ENCODE measurements around the gene PER3. TPM values are rescaled to one million over a fixed set of nuclear protein-coding genes. Genes with fewer than 3 reads are reported as not detected.

Gene PER3
- polyA plus RNA-seq, 1 donor from 2014 or later = 0.84 TPM

GRCh38 chr1:7860130-7860529 lies 76.0 kb downstream of the PER3 start:
- Histone ChIP-seq H3K27ac (ENCODE audit: low read length) (no peak overlapping the region), H3K27me3 (ENCODE audit: insufficient read depth, low read depth, low read length) (no peaks in the 10 kb centered on the region), H3K4me3 (ENCODE audit: low read length) (no peak overlapping the region), H2AFZ (ENCODE audit: low read depth, low read length) (no peak overlapping the region), H3K79me2 (replicated peaks; ENCODE audit: insufficient read depth, low read length) (no peaks in the 10 kb centered on the region), H3K9me2 (ENCODE audit: insufficient read depth, low read length) (no peaks in the 10 kb centered on the region), H3K4me2 (ENCODE audit: low read length) (no peak overlapping the region), H3K9me3 (ENCODE audit: low read length) (no peaks in the 10 kb centered on the region), H4K20me1 (ENCODE audit: insufficient read depth) (no peaks in the 10 kb centered on the region), H3K9ac (ENCODE audit: low read length) (no peak overlapping the region), H3K36me3 (ENCODE audit: insufficient read depth, low read length) (no peaks in the 10 kb centered on the region), H3F3A (ENCODE audit: insufficient read depth, low read length, poor library complexity, severe bottlenecking) (no peaks in the 10 kb centered on the region)
- TF ChIP-seq RAD21 (conservative IDR thresholded peaks at IDR 0.05) = no peak
- no peak for TF ChIP-seq POLR2AphosphoS5 (IDR thresholded peaks at IDR 0.05)
- no peak for TF ChIP-seq EP300 (conservative IDR thresholded peaks at IDR 0.05; ENCODE audit: poor library complexity, severe bottlenecking)
- no peak for TF ChIP-seq REST (IDR thresholded peaks at IDR 0.05; ENCODE audit: borderline replicate concordance)
- TF ChIP-seq MXI1 (conservative IDR thresholded peaks at IDR 0.05; ENCODE audit: poor library complexity, severe bottlenecking) = no peak

- Histone ChIP-seq H3K4me3 (ENCODE audit: low read length) (no peak overlapping the region), H3F3A (ENCODE audit: insufficient read depth, low read length, poor library complexity, severe bottlenecking) (no peaks in the 10 kb centered on the region), H3K79me2 (replicated peaks; ENCODE audit: insufficient read depth, low read length) (no peaks in the 10 kb centered on the region), H3K4me2 (ENCODE audit: low read length) (no peak overlapping the region), H3K9me3 (ENCODE audit: low read length) (no peaks in the 10 kb centered on the region), H3K27ac (ENCODE audit: low read length) (no peak overlapping the region), H3K9ac (ENCODE audit: low read length) (no peak overlapping the region), H3K9me2 (ENCODE audit: insufficient read depth, low read length) (no peaks in the 10 kb centered on the region), H3K36me3 (ENCODE audit: insufficient read depth, low read length) (no peaks in the 10 kb centered on the region), H3K27me3 (ENCODE audit: insufficient read depth, low read depth, low read length) (no peaks in the 10 kb centered on the region), H2AFZ (ENCODE audit: low read depth, low read length) (no peak overlapping the region), H4K20me1 (ENCODE audit: insufficient read depth) (no peaks in the 10 kb centered on the region)
- TF ChIP-seq SMC3 (conservative IDR thresholded peaks at IDR 0.05; ENCODE audit: poor library complexity) = no peak
- no peak for TF ChIP-seq CTCF (IDR thresholded peaks at IDR 0.05; ENCODE audit: poor library complexity, severe bottlenecking)
- no peak for TF ChIP-seq REST (IDR thresholded peaks at IDR 0.05; ENCODE audit: borderline replicate concordance)
- no peak for TF ChIP-seq EP300 (conservative IDR thresholded peaks at IDR 0.05; ENCODE audit: poor library complexity, severe bottlenecking)
- TF ChIP-seq MXI1 (conservative IDR thresholded peaks at IDR 0.05; ENCODE audit: poor library complexity, severe bottlenecking) = no peak
Observed at GRCh38 chr1:7861452-7861851, 77.4 kb downstream of the PER3 start.

All from neural cell (in vitro differentiated cells).